ENCODE data around the gene NREP. TPM values are rescaled to one million over a fixed set of nuclear protein-coding genes. Genes with fewer than 3 reads are reported as not detected.

Gene NREP
- total RNA-seq, 1 donor from 2014 or later = 27.5 TPM

DNA sequence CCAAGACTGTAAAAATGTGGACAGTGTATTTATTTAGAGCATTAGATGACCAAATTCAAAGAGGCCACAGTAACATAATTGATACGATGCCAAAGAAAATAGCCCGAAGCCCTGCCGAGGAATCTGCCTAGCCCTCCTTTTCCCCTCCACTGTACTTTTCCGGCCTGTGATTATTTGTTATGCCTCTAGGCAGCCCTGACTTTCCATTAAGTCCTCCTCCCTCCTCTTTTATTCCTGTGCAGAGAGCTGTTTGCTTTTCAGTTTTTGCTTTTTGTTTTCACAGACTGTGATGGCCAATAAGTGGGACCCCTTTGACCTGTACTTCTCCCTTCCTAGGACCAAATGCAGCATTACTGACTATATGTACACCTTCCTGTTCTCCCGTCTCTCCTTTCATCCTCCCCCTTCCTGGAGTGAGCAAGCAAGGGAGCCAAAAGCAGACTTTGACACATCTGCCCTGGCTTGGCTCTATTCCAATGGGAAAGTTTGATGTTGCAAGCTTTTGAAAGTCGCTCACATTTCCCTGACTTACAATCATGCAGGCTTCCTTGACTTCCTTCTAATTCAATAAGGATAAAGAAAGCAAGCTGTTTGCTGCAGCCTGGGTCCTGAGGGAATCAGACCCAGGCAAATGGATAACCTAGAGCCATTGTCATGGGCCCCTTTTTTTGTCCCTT lies 76.1 kb downstream of the NREP start:
- H3K4me1 ChIP-seq = peaks cover 28% of the 10 kb centered on the region
- intact Hi-C loops (cut with micrococcal nuclease) = no loop called here

DNA sequence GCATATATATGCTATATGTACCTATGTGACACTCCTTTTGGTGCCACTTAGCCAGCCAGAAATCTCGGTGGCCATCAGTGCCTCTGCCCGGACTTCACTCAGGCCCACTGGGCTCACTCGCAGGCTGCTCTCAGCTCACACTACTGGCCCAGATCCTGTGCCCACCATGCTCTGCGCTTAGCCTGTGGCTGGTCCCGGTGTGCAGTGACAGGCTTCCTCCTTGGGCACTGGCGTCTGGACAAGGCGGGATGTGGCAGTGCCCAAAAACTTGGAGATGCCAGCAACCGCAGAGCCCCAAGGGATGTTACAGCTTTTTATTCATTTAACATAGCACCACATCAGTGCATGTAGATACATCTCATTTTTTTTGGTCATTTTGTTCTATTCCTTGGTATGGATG lies 77.4 kb downstream of the NREP start:
- H3K27ac ChIP-seq (replicated peaks) = no peak overlapping the region
- H3K36me3 ChIP-seq = no peaks in the 10 kb centered on the region
- DNase-seq = no peak
- TF ChIP-seq, protein P1, sequence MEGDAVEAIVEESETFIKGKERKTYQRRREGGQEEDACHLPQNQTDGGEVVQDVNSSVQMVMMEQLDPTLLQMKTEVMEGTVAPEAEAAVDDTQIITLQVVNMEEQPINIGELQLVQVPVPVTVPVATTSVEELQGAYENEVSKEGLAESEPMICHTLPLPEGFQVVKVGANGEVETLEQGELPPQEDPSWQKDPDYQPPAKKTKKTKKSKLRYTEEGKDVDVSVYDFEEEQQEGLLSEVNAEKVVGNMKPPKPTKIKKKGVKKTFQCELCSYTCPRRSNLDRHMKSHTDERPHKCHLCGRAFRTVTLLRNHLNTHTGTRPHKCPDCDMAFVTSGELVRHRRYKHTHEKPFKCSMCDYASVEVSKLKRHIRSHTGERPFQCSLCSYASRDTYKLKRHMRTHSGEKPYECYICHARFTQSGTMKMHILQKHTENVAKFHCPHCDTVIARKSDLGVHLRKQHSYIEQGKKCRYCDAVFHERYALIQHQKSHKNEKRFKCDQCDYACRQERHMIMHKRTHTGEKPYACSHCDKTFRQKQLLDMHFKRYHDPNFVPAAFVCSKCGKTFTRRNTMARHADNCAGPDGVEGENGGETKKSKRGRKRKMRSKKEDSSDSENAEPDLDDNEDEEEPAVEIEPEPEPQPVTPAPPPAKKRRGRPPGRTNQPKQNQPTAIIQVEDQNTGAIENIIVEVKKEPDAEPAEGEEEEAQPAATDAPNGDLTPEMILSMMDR (IDR thresholded peaks at IDR 0.05; ENCODE audit: borderline replicate concordance) = no peak
- intact Hi-C loops (cut with micrococcal nuclease) = no loop called here
- no peak overlapping the region for H3K4me3 ChIP-seq
- no peaks in the 10 kb centered on the region for H3K9me3 ChIP-seq (replicated peaks)
- no peaks in the 10 kb centered on the region for H3K27me3 ChIP-seq (ENCODE audit: low read depth)
- peaks cover 28% of the 10 kb centered on the region for H3K4me1 ChIP-seq

More for the DNA sequence above, 76.1 kb downstream of the NREP start:
- no peaks in the 10 kb centered on the region for H3K27me3 ChIP-seq (ENCODE audit: low read depth)
- peak overlapping the region; percentile 78 for H3K27ac ChIP-seq (replicated peaks)
- TF ChIP-seq, protein P1 (IDR thresholded peaks at IDR 0.05; ENCODE audit: borderline replicate concordance) = no peak
- no peaks in the 10 kb centered on the region for H3K9me3 ChIP-seq (replicated peaks)
- no peaks in the 10 kb centered on the region for H3K36me3 ChIP-seq
- DNase-seq = peak; percentile 50
- peak overlapping the region; percentile 11 for H3K4me3 ChIP-seq

Other genes with a start within 250 kb of the NREP start
- gene STARD4, start 244.7 kb downstream of the NREP start, total RNA-seq = 5.6 TPM